ENCODE results near the gene SELENOV. TPM values are rescaled to one million over a fixed set of nuclear protein-coding genes. Genes with fewer than 3 reads are reported as not detected.
A peak's percentile ranks its signal among the peaks of the same experiment; 100 is the strongest.

Gene SELENOV
- total RNA-seq, 2 donors from 2014 or later, result not detected

DNA sequence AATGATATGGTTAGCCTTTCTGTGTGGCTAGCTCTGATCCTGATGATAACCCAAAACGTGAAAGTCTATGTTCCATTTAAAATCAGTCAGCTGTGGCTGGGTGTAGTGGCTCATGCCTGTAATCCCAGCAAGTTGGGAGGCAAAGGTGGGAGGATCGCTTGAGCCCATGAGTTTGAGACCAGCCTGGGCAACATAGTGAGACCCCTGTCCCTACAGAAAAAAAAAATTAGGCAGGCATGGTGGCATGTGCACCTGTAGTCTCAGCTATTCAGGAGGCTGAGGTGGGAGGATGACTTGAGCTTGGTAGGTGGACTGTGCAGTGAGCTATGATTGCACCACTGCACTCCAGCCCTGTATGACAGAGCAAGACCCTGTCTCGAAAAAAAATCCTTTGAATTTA, 18.9 kb downstream of the SELENOV start:
- H3K27me3 ChIP-seq, result no peaks in the 10 kb centered on the region
- no peak overlapping the region for H3K4me3 ChIP-seq
- no peaks in the 10 kb centered on the region for H3K36me3 ChIP-seq
- TF ChIP-seq, protein P1, sequence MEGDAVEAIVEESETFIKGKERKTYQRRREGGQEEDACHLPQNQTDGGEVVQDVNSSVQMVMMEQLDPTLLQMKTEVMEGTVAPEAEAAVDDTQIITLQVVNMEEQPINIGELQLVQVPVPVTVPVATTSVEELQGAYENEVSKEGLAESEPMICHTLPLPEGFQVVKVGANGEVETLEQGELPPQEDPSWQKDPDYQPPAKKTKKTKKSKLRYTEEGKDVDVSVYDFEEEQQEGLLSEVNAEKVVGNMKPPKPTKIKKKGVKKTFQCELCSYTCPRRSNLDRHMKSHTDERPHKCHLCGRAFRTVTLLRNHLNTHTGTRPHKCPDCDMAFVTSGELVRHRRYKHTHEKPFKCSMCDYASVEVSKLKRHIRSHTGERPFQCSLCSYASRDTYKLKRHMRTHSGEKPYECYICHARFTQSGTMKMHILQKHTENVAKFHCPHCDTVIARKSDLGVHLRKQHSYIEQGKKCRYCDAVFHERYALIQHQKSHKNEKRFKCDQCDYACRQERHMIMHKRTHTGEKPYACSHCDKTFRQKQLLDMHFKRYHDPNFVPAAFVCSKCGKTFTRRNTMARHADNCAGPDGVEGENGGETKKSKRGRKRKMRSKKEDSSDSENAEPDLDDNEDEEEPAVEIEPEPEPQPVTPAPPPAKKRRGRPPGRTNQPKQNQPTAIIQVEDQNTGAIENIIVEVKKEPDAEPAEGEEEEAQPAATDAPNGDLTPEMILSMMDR (IDR thresholded peaks at IDR 0.05), result no peak
- H3K4me1 ChIP-seq, result peaks cover 8% of the 10 kb centered on the region
- H3K9me3 ChIP-seq, result no peaks in the 10 kb centered on the region
- intact Hi-C loops (cut with DNase I), result loop anchor here (5.0 to 10.0 kb wide), 3 partner anchors 36 to 89 kb away; partner anchors contain the start of genes DLL3 and SUPT5H
- H3K9ac ChIP-seq (ENCODE audit: low read depth in 2 of 2, low read length in 2 of 2), result no peak overlapping the region
- no peak overlapping the region for H3K27ac ChIP-seq
- no peak for DNase-seq

DNA sequence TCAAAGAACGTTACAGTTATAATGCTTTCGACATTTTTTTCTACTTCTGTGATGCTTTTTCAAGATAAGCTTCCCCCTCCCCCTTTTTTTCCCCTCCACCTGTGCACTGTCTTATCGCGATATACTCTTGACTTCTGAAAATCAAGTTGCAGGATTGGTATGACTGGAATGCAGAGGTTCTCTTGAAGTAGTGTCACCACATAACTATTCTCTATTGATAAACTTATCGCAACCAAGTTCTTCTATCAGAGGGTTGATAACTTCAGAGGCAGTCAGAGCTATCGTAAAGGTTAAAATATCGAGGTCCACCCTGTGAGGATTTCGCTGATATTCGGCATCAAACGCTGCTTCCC, 24.2 kb downstream of the SELENOV start:
- H3K4me3 ChIP-seq, result peak overlapping the region; percentile 75
- TF ChIP-seq, protein P1 (IDR thresholded peaks at IDR 0.05), result no peak
- H3K9ac ChIP-seq (ENCODE audit: low read depth in 2 of 2, low read length in 2 of 2), result peak overlapping the region; percentile 73 to 83
- no peaks in the 10 kb centered on the region for H3K36me3 ChIP-seq
- intact Hi-C loops (cut with DNase I), result loop anchor here (10.0 kb wide), 1 partner anchor 94 kb away; the partner anchor contains the start of gene SUPT5H
- H3K9me3 ChIP-seq, result no peaks in the 10 kb centered on the region
- DNase-seq, result no peak
- peak overlapping the region; percentile 96 for H3K27ac ChIP-seq
- no peaks in the 10 kb centered on the region for H3K27me3 ChIP-seq
- peaks cover 8% of the 10 kb centered on the region for H3K4me1 ChIP-seq

DNA sequence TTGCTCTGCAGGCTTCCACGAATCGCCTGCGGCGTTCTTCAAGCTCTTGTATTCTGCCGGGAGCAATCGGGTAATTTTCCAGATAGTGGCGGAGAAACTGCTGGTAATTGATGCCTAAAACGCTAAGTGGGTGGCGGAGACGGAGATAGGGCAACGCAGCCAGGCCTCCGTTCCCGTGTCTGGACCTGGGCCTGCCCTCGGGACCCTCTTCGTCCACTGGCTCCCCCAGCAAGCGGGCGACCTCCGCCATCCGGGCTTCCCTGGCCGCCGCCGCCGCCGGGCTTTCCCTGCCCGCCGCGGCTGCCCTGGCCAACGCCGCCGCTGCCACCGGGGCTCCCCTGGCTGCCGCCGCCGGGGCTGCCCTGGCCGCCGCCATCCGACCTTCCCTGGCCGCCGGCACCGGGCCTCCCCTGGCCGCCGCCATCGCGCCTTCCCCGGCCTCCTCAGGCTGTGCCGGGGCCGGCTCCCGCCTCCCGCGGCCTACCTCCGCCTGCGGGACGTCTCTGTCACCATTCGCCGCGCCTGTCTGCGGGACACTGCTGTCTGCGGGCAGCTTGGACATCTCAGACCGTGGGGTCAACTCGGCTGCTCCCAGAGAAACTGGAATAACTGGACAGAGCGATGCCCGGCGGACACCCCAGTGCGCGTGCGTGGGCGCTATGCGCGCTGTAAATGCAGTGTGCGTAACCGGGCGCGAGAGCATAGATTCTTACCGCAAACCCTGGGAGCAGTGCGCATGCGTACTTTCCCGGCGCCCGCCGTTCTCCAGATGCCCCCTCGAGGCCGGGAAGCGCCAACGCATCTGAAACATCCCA, 24.8 kb downstream of the SELENOV start, which contains the start of gene EID2:
Gene EID2, minus strand, starts transcription at position 644 of the 815 bp plus-strand sequence. Its CDS starts 82 bp downstream, at position 562.
- Histone ChIP-seq H3K4me3 (peak within 1 kb of the TSS; percentile 75), H3K9me3 (no peaks in the 10 kb centered on the region), H3K27ac (peak within 1 kb of the TSS; percentile 96), H3K36me3 (no peaks in the 10 kb centered on the region), H3K4me1 (peaks cover 8% of the 10 kb centered on the region), H3K9ac (ENCODE audit: low read depth in 2 of 2, low read length in 2 of 2) (peak within 1 kb of the TSS; percentile 73 to 83), H3K27me3 (no peaks in the 10 kb centered on the region)
- intact Hi-C loops (cut with DNase I), result loop anchor here (10.0 kb wide), 1 partner anchor 95 kb away; the partner anchor contains the start of gene SUPT5H
- peak; percentile 96 for DNase-seq
- TF ChIP-seq, protein P1 (IDR thresholded peaks at IDR 0.05), result peak; percentile 68

DNA sequence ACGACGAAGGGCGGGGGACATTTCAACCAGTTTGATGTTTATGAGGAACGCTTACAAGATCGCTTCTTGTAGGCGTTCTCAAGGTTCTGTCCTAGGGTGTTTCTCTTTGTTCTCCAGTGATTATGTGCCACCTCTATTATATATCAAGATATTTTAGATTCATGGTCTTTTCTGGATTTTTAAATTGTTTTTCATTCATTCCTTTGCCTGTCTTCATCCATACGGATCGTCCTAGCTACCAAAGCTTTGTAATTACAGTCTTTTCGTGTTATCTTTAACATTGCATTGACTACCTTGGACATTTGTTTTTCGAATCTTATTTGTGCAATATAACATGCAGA, 25.4 kb downstream of the SELENOV start:
- TF ChIP-seq, protein P1 (IDR thresholded peaks at IDR 0.05), result no peak
- Histone ChIP-seq H3K9me3 (no peaks in the 10 kb centered on the region), H3K27me3 (no peaks in the 10 kb centered on the region), H3K4me3 (no peak overlapping the region), H3K9ac (ENCODE audit: low read depth in 2 of 2, low read length in 2 of 2) (no peak overlapping the region), H3K4me1 (peaks cover 8% of the 10 kb centered on the region), H3K36me3 (no peaks in the 10 kb centered on the region), H3K27ac (peak overlapping the region; percentile 96)
- intact Hi-C loops (cut with DNase I), result no loop called here
- no peak for DNase-seq

GRCh38 chr19:39542206-39542605, 27.3 kb downstream of the SELENOV start:
- intact Hi-C loops (cut with DNase I), result no loop called here
- Histone ChIP-seq H3K9ac (ENCODE audit: low read depth in 2 of 2, low read length in 2 of 2) (no peak overlapping the region), H3K4me1 (peaks cover 8% of the 10 kb centered on the region), H3K4me3 (no peak overlapping the region), H3K27ac (no peak overlapping the region), H3K9me3 (no peaks in the 10 kb centered on the region), H3K36me3 (no peaks in the 10 kb centered on the region), H3K27me3 (no peaks in the 10 kb centered on the region)
- TF ChIP-seq, protein P1 (IDR thresholded peaks at IDR 0.05), result no peak
- DNase-seq, result no peak

Data from colonic mucosa (tissue), 4 donors.